Hematopoietic multipotent progenitor cell treated with erythropoietin and hydrocortisone succinate and interleukin-3 and kit ligand, for 6 days (in vitro differentiated cells): ENCODE data around the gene RABGGTA.
A peak's percentile ranks its signal among the peaks of the same experiment; 100 is the strongest.

Experiments
- DNase-seq: peaks from one replicate; pipeline ENCODE4 v3.0.0-alpha.2; 2015

Gene RABGGTA

DNA sequence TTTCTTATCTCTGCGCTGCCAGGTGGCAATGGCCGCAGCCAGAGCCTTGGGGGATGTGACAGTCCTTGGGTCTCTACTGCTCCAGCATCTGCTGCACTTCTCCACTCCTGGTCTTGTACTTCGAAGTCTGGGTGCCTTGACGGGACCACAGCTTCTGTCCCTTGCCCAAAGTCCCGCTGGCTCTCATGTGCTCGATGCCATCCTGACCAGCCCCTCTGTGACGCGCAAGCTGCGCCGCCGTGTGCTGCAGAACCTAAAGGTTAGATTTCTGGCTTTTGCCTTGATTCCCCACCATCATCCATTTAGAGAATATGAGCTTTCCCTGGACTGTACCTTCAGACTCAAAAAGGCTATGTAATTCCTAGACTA, 32.6 kb upstream of the RABGGTA start:
- no peak for DNase-seq

DNA sequence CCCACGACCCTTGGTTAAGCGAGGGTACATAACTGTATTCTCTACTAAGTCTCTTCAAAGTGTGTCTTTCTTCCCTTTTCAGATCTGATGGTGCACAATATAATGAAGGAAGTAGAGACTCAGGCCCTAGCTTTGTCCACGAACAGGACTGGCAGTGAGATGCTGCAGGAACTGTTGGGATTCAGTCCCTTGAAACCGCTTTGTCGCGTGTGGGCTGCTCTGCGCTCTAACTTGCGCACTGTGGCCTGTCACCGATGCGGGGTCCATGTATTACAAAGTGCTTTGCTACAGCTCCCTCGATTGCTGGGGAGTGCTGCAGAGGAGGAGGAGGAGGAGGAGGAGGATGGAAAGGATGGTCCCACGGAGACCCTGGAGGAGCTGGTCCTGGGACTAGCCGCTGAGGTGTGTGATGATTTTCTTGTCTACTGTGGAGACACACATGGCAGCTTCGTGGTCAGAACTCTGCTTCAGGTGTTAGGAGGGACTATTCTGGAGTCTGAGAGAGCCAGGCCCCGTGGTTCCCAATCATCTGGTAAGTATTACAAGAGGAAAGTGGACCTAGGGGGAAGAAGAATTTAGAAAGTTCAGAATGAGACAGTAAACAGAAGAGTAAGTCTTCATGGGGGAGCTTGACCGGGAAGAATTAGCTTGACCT, 29.1 kb upstream of the RABGGTA start:
- DNase-seq: no peak

DNA sequence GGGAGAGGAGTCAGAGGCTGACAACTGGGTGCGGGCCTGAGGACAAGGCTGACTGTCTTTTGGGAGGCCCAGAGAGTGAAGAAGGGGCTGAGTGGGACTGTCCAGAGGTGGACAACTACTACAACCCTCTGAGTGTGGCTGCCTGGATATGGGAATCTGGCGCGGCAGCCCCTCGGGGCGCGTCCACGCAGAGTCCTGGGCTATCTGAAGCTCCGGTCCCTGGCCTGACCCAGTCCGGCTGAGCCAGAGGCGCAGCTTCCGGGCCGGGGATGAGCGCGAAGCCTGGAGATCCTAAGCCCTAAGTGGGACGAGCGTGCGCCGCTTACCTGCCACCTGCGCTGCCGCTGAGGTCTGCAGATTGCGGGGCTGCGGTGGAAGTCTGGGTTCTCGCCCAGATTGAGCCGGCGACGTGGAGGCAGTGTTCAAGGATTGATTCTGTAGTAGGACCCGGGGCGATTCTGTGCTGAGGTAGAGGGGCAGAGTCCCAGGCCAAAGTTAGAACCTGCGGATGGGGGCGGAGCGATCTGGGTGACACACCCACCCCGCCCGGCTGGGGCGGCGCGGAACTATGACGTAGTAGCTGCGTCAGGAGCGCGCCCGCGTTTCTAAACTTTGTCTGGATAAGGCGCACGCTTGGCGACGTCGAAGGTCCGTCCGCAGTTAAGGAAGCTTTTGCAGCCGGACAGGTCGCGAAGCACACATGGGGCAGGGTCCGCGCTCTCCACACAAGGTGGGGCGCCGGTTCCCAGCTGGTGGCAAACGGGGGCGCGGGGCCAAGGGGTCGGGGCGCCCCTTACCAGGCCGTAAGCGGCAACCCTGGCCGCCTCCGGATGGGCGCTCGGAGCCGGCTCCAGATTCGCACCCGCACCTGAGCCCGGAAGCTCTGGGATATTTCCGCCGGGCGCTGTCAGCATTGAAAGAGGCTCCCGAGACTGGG, 28.1 kb upstream of the RABGGTA start, which contains the start of the genes DHRS1 and NOP9:
DHRS1 (minus strand) TSS at position 526 of the 937 bp plus-strand sequence. CDS start 674 bp downstream, outside the sequence.
NOP9 (plus strand) TSS at position 596 of the 937 bp plus-strand sequence; CDS start at position 701, 105 bp downstream.
- DNase-seq: peak; percentile 95

DNA sequence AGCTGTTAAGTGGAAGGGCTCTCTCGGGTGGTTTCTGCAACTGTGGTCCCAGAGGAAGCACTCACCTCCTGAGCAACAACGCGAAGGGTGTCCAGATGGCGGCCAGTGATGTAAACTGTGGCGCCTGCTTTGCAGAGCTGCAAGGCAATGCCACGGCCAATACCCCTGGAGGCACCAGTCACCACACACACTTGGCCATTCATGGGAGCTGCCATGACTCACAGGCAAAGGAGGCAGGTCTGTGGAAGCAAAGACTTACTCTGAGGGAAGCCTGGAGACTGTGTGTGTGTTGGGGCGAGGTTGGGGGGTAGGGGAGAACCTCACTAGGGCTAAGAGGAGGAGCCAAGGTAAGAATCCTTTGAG, 27.5 kb upstream of the RABGGTA start:
- DNase-seq: peak; percentile 38

- peak; percentile 73 for DNase-seq
Observed at GRCh38 chr14:24297190-24297964, 26.0 kb upstream of the RABGGTA start.

DNA sequence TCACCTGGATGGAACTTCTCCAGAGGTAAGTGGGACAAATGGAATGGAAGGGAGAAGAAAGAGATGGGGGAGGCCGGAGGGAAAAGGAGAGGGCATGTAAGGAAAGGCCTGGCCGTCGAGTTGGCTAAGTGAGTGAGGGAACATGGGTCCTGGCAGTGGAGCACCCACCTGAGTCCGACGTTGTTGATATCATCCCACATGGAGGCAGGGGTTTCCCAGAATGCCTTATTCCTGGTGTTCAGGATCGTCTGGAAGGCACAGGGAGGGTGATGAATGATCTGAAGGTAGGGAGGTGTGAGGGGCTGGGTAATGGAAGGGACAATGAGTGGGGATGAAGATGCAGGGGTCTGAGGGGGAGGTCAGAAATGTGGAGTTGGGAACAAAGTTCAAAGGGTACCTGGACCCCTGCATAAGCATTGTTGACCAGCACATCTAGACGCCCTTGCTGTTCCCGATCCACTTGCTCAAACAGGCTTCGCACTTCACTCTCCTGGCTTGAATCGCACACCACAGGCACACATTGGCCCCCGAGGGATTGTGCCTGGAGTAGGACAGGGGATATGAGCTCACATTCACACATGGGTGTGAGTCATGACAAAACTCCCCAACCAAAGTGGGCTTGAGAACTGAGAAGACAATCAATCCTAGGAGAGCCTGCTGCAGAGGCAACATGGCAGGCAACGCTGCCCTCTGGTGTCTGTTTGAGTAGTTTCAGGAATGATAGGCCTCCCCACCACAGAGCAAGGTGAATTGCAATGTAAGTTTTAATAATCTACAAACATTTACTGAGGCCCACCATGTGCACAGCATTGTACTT, 25.2 kb upstream of the RABGGTA start:
- peak; percentile 91 for DNase-seq

- no peak for DNase-seq
Observed at GRCh38 chr14:24293525-24293924, 22.1 kb upstream of the RABGGTA start.

DNA sequence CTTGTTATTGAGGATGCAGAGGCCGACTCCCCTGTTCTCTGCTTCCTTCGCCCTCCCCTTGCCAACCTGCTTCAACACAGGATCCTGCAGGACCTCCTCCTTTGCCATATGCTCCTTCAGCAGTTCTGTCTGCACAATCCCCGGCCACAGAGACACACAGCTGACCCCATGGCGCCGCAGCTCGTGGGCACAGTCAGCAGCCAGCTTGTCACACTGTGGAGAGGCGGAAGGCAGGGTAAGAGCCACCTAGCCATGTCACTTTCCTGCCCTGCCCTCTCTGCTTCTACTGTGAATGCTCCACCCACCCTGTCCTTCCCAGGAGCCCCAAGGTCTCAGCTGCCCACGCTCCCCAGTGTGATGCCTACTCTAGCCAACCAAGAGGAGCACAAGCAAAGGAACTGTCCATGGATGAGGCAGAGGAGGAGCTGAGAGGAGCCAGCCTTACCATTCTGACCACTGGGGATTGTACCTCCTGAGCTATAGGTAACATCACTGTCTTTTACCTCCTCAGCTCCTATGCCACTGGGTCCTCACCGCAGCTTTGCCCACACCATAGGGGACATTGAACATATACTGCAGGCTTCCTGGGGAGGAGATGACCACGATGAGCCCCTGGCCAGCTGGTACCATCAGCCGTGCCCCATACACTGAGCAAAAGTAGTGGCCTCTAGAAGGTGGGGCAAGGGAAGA, 20.9 kb upstream of the RABGGTA start:
- DNase-seq: no peak

GRCh38 chr14:24291446-24292117, 20.2 kb upstream of the RABGGTA start:
- no peak for DNase-seq

GRCh38 chr14:24290746-24291145, 19.3 kb upstream of the RABGGTA start:
- no peak for DNase-seq

DNA sequence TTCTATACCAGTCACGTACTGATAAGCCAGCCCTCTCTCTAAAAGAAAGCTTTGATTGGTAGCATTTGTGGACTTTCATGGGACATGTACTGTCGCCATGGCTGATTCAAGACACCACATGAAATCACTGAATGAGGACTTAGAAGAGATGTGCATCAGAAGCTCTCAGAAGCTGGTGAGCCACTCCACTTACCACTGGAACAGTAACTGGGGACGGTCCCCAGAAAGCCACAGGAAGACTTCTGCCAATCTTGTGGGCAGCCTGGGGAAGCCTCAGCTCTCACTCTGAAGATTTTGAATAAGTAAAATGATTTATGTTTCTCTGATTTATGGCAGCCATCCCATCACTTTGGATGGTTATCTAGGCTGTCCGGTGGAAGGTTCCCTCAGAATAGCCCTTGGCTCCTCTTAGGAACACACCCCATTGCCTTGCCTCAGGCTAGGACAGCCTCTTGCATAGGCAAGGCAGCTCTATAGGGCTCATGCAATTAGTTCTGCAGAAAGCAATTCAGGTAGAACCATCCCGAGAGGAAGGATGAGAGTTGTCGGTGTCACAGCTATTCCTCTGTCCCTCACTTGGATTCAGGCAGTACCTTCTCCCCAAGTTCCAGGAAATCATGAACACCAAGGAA, 18.4 kb upstream of the RABGGTA start:
- DNase-seq: no peak

DNA sequence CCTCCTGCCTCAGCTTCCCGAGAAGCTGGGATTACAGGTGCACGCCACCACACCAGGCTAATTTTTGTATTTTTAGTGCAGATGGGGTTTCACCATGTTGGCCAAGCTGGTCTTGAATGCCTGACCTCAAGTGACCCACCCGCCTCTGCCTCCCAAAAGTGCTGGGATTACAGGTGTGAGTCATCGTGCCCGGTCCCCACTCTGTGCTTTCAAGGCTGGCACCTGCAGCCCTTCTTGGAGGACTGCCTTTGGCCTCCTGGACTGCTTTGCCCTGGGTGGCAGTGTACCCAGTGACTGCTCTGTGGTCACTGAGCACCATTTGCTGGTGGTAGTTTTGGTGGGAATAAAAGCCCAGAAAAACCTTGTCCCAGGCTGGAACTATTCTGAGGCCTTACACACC, 15.6 kb upstream of the RABGGTA start:
- no peak for DNase-seq

DNA sequence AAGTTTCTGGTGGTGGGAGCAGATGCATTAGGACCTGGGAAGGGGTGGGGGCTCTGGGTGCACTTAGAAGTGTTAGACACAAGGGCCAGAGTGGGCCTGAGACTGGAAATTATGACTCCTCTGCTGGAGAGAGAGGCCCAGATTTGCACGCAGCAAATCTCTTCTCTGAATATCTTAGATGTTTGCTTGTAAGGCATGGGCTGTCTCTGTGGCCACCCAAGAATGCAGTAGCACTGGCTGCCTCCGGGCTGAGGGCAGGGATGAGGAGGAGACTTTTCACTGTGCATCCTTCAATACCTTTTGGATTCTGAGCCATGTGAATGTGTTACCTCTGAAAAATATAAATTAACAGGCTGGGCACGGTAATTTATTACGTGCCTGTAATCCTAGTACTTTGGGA, 14.0 kb upstream of the RABGGTA start:
- DNase-seq: peak; percentile 12

DNA sequence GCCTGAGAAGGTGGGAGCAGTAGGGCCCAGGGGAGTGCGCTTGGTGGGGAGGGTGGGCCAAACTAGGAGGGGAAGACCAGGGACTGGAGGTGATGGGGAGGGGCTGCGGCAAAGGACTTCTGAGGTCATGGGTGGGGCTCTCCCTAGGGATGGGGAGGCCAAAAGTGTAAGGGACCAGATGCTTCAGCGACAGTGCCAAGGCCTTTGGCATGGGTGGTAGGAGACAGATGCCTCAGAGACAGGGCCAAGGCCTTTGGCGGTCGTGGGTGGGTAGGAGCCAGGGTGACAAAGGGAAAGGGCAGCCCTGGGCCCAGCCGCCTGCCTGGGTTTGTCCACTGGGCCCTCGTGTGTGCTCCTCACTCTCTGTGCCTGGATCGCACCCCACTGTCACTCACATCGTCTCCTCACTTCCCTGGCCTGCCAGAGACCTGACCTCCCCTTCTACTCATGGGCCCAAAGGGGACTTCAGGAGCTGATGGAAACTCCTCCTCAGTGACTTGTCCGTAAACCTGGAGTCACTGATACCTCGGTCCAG, 13.2 kb upstream of the RABGGTA start:
- no peak for DNase-seq

DNA sequence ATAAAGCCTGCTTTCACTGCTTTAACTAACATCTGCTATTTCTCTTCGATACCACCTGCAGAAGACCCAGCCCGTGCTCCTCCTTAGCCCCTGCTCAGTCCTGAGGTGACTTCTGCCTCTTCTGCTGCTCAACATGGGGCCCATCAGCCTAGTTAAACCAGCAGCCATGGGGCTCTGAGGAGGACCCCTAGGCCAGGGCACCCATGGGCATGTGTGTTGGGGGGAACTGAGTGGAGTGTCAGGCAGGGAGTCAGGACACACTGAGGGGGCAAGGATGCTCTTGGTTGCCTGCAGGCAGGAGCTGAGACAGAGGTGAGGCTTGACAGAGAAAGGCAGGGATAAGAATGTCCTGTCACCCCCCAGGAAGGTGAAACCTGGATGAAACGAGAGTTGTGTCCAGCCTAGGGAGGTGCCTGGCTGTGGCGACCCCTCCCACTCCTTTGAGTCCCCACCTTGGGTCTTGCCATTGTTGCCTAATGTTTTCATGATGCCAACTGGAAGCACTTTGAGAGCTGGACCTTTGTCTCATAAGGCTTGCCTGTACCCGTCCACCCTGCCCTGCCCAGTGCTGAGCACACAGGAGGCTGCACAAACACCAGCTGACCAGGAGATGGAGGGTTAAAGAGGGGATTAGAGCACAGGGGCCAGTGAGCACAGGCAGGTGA, 12.5 kb upstream of the RABGGTA start:
- no peak for DNase-seq

DNA sequence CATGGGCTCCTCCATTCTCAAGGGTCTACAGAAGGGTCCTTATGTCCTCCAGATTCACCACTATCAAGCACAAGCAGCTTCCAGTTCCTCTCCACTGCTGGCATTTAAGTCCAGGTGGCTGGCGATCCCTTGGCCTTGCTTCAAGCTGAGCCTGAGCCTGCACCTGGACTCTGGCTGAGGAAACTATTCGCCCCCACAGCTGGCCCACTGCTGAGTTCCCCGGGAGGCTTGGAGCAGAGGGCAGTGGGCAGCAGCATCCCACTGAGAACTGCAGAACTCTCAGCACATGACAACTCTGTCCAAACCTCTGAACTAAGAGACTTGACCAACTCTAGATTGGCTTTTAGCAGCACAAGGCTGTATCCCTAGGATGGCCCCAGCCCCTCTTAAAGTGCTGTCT, 11.3 kb upstream of the RABGGTA start:
- DNase-seq: no peak

GRCh38 chr14:24281636-24282035, 10.2 kb upstream of the RABGGTA start:
- DNase-seq: no peak

- DNase-seq: no peak
Observed at GRCh38 chr14:24280797-24281460, 9.5 kb upstream of the RABGGTA start.
